ENCODE data around the gene KLRC4.
"Not testable (repeated sequence)": the region's sequence is repeated elsewhere in the genome, so short reads cannot be mapped to it uniquely, and the experiment has no call there.

DNA sequence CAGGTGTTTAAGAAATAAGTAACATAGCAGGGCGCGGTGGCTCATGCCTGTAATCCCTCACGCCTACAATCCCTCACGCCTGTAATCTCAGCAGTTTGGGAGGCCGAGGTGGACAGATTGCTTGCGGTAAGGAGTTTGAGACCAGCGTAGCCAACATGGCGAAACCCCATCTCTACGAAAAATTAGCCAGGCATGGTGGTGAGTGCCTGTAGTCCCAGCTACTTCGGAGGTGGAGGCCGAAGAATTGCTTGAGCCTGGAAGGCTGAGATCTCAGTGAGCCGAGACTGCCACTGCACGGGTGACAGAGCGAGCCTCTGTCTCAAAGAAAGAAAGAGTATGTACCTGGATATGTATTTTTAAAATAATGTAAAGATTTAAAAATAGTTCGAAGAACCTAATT lies 13.4 kb downstream of the KLRC4 start:
- TF ChIP-seq POLR2AphosphoS5 (IDR thresholded peaks at IDR 0.05; ENCODE audit: borderline replicate concordance, low read depth, low read length); EZH2 (IDR thresholded peaks at IDR 0.05); FOXP2 (optimal IDR thresholded peaks at IDR 0.05; ENCODE audit: control extremely low read depth, extremely low read length, insufficient read depth): not testable (repeated sequence)

Data from SK-N-MC (cell line).